Amniotic stem cell (primary cell): Measurements from ENCODE around the gene NEDD4L.

Source experiments
- DNase-seq: peaks from one replicate; lab custom pipeline; 2025; lab: John Stamatoyannopoulos, UW

The NEDD4L gene

GRCh38 chr18:58119819-58120218 lies 75.8 kb downstream of the NEDD4L start:
- no peak for DNase-seq

DNA sequence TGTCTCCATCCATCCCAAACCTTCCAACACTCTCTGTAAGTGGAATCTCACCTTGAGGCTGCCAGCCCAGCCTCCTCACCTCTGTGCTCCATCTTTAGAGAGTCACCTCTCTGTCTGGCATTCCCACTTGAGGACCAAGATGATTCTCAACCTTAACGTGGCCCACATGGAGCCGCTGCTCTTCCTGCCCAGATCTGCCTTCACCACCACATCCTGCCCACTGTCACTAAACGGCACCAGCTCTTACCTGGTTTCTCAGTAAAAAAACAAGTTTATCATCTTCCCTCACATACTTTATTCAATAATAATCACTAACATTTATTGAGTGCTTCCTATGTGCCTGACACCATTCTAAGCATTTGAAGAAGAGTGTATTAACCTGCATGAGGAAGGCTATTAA lies 80.4 kb downstream of the NEDD4L start:
- no peak for DNase-seq

DNA sequence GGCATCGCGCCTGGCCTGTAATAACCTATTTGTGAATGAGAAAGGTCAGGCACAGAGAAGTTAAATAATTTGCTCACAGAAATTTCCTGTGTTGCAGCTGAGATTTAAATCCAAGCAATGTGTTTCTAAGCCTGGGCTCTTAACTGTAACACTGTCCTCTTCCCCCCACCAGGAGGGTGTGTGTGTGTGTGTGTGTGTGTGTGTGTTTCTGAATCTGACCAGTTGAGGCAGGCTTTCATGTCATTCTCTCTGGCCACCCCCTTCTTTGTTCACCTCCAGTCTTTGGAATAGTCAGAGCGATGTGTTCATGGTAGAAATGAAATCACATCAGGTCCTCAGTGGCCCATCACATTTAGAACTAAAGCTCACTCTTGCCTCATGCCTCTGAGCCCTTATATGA lies 81.2 kb downstream of the NEDD4L start:
- no peak for DNase-seq

- no peak for DNase-seq
Measured at GRCh38 chr18:58125756-58126155, 81.7 kb downstream of the NEDD4L start.

GRCh38 chr18:58128381-58129374 lies 84.7 kb downstream of the NEDD4L start:
- DNase-seq, result no peak

- no peak for DNase-seq
Measured at GRCh38 chr18:58132595-58133261, 88.7 kb downstream of the NEDD4L start.

DNA sequence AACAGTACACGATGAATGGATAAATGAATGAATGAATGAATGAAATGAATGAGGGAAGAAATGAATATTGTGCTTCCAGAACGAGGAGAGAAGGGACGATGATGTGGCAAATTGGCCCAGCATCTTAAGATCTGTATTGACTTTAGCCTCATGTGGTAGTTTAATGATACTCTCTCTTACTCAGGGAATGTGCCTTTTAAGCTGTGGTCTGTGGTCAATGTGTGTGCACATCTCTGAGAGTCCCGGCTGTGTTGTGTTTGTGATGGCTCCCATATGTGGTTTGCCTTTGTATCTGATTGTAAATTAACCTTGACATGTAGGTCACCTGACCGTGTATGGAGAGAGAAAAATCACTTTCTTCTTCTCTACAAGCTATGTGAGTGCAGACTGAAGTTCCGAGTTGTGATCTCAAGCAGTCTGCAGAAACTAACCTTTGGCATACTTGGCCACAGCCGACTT lies 91.2 kb downstream of the NEDD4L start:
- DNase-seq, result no peak

DNA sequence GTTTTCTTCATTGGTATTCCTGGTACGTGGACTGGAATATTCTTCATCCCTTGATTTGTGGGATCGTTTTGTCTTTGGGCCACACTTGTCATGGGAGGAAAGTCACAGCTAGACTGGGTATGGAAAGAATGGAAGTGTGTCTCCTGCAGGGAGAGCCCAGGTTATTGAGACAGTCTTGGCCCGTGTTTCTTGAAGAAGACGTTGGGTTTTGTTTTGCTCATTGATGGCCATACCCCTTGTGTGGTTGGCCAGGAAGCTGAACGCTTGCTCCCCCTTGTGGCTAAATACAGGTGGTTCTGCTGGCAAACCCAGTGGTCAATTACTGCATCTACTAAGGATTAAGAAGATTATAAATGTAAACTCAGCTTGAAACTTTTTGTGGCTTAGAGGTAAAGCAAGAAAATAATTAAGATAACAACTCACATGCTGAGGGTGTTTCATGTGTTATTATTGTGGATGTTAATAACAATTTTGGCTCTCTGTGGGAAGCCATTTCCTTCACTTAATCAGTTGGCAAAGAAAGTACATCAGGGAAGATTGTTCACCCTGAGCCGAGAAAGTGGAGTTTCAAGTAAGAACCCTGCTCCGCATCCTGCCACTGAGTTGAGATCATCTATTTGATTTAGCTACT lies 91.8 kb downstream of the NEDD4L start:
- no peak for DNase-seq

DNA sequence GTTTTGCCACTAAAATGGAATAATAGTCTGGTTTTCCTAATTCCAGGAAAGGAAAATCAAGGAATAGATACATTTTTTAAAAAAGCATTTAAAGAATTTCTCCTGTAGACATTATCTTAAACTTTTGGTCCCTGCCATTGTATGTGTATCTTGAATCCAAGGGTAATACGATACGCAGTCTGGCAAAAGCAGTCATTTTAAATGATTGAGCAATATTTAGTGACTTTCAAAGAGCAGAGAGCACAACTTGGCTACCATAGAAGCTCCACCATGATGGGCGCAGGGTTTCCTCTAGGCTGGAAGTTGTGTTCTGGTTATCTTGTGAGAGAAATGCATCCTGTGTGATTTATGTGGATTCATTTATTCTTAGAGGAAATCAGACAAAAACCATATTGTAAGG lies 92.9 kb downstream of the NEDD4L start:
- no peak for DNase-seq

- no peak for DNase-seq
Measured at GRCh38 chr18:58139459-58140386, 95.7 kb downstream of the NEDD4L start.

DNA sequence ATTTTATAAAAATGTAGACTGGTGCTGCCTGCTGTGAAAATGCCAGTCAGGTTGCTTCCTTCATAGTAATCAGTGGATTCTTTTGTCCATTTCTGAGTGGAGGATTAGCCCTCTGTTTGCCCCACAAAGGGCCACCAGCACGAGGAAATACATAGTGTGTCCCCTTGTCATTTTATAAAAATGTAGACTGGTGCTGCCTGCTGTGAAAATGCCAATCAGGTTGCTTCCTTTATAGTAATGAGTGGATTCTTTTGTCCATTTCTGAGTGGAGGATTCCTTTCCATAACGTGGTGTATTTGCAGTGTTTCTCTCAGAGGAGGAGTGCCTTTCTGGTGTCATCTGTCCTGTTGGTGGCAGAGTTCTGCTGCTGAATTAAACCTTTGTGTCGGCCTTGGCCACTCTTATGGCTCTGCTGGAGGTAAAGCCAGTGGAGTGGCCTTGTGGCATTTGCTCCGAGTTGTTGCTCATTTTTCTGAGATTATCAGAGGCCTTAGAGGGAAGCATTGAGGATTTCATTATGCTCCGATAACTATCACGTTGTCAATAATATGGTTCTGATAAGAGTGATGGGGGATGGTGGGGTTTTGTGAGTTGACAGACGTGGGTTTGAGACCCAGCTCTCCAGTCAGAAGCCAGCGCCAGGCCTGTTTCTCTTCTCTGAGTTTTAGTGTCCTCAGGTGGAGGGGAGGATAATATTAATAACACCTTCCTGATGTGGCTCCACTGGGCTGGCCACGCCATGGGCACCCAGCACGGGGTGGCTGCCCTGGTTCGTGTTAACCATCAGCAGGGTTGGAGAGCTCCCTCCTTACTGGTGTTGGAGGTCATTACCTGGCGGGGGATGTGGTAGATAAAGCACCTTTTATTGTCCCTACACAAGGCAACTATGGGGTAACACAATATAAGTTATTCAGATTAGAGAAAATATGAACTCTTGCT lies 96.6 kb downstream of the NEDD4L start:
- DNase-seq, result no peak

GRCh38 chr18:58143386-58143785 lies 99.4 kb downstream of the NEDD4L start:
- DNase-seq, result no peak

DNA sequence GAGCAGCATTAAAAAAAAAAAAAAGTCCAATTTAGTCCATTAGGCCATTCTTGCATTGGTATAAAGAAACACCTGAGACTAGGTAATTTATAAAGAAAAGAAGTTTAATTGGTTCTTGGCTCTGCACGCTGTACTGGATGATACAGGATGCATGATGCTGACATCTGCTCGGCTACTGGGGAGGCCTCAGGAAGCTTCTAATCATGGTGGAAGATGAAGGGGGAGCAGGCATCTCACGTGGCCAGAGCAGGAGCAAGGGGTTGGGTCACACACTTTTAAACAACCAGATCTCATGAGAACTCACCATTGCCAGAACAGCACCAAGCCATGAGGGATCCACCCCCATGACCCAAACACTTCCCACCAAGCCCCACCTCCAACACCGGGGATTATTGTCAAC lies 100.1 kb downstream of the NEDD4L start:
- no peak for DNase-seq

DNA sequence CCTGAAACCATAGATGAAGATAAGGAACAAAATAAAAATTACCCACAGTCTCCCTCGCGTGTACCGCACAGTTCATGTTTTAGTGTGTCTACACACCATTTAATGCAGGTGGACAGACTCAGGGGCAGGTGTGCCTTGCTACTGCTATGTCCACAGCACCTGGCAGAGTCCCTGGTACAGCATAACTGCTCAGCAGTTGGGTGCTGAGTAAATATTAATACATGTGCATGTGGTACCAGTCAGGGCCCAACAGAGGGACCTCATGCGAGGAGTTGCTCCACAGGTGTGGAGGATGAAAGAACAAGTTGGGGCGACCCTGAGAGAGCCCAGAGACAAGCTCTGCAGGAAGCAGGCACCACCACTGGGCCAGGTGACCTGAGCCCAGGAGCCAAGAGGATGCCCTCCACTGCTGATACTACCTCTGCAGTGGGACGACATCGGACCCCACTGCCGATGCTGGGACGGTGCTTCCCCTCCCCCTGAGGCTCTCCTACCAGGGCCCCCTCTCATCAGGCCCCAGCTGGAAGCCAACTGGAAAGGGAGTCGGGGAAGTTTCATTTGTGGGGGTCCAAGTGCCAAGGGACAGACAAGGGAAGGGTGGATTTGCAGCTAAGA lies 100.8 kb downstream of the NEDD4L start:
- no peak for DNase-seq

DNA sequence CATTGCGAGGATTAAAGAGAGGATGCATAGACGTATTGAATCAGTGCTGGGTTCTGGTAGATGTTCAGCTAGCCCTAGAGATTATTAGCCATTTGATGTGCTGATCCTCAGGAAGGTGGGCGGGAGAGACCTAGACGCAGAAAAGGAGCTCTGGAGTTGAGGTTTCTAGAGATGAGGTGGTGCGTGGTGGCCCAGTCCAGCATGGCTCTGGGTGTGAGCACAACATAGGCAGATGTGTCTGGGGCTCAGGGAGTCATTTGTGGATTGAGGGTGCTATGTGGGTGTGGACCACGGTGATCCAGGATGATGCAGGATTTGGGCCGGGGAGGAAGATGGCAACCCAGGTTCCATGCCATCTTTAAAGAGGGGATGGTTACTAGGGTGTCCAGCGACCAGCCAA lies 102.1 kb downstream of the NEDD4L start:
- DNase-seq, result no peak

- no peak for DNase-seq
Measured at GRCh38 chr18:58148954-58149471, 105.0 kb downstream of the NEDD4L start.

GRCh38 chr18:58150772-58151171 lies 106.7 kb downstream of the NEDD4L start:
- DNase-seq, result no peak

- DNase-seq, result no peak
Measured at GRCh38 chr18:58152216-58152615, 108.2 kb downstream of the NEDD4L start.

- DNase-seq, result no peak
Measured at GRCh38 chr18:58152891-58153290, 108.9 kb downstream of the NEDD4L start.

DNA sequence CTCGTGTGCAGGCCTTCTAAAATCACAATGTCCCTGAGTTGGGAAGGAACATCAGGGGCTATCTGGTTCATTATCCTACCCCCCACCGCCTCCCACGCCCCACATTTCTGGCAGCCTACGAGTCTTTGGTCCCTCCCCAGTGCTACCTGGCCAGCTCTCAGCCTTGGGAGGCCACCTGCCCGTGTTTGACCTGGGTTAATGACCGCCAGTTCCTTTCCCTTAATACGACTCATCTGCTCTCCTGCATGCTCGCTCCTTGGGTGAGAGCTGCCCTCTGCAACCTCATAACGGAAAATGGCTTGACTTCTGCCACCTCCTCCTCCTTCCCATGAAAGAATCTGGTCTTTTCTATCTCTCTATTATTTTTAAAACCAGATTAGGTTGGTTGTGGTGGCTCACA lies 112.5 kb downstream of the NEDD4L start:
- DNase-seq, result no peak
